B cell (primary cell): ENCODE measurements around the gene C19orf12. TPM values are rescaled to one million over a fixed set of nuclear protein-coding genes. Genes with fewer than 3 reads are reported as not detected.

ENCODE experiments used
- ATAC-seq: fragments of 200-7000 bp; cut with Tn5 transposase; one replicate; pipeline ENCODE4 v1.10.0; 2021; ENCODE audit warnings: low read depth, mild to moderate bottlenecking, moderate number of reproducible peaks, moderate library complexity
- CTCF ChIA-PET: fragments of 350-600 bp; sonication (Branson Sonifier 250); formaldehyde crosslinking; loops from one replicate; lab custom pipeline; 2021; ENCODE audit warnings: antibody characterized with exemption, inconsistent platforms; lab: Charles Lee
- POLR2A ChIA-PET: fragments of 350-600 bp; sonication (Branson Sonifier 250); formaldehyde crosslinking; loops from one replicate; lab custom pipeline; 2021; ENCODE audit warnings: antibody characterized with exemption; lab: Charles Lee
- DNase-seq: peaks from one replicate; pipeline ENCODE4 v3.0.0; 2013
- H2AFZ ChIP-seq: 2 replicates; pipeline ENCODE4 v1.6.1; 2012; ENCODE audit warnings: mild to moderate bottlenecking, low read depth, low read length; ENCODE audit not compliant: insufficient read depth, poor library complexity, severe bottlenecking
- H3K27ac ChIP-seq, 2 donors: 1 replicate in 1 of 2; 2 replicates in 1 of 2; pipeline ENCODE4 v1.5.1; 2012 to 2013; ENCODE audit warnings: low read length in 2 of 2, mild to moderate bottlenecking in 2 of 2, moderate library complexity in 1 of 2
- H3K27me3 ChIP-seq, 4 experiments: fragments of 200-600 bp in 1 of 4; sonication (generic) in 1 of 4; replicated peaks in 1 of 4; 1 replicate in 2 of 4; 2 replicates in 2 of 4; pipeline versions ENCODE4 v1.6.1 to v1.7.0; 2013 to 2016; ENCODE audit warnings: low read length in 3 of 4, mild to moderate bottlenecking in 2 of 4, mixed read lengths in 1 of 4, moderate library complexity in 1 of 4; ENCODE audit not compliant: insufficient read depth in 4 of 4, control insufficient read depth in 3 of 4; ENCODE audit errors: control extremely low read depth in 1 of 4
- H3K36me3 ChIP-seq, 2 experiments: replicated peaks in 1 of 2; 1 replicate in 1 of 2; 2 replicates in 1 of 2; pipeline versions ENCODE4 v1.6.1 to v1.7.1; 2013; ENCODE audit warnings: low read length in 1 of 2; ENCODE audit not compliant: insufficient read depth in 2 of 2, control insufficient read depth in 1 of 2; ENCODE audit errors: control extremely low read depth in 1 of 2, extremely low read depth in 1 of 2
- H3K4me1 ChIP-seq, 2 donors: fragments of 200-600 bp in 1 of 2; sonication (generic) in 1 of 2; 1 replicate in 1 of 2; 2 replicates in 1 of 2; pipeline versions ENCODE4 v1.5.1 to v1.6.1; 2013 to 2017; ENCODE audit warnings: low read length in 2 of 2; ENCODE audit not compliant: control insufficient read depth in 2 of 2, insufficient read depth in 2 of 2
- H3K4me2 ChIP-seq: replicated peaks from 2 replicates; pipeline ENCODE3; 2012; ENCODE audit warnings: mild to moderate bottlenecking, low read depth, low read length; ENCODE audit not compliant: poor library complexity, severe bottlenecking
- H3K4me3 ChIP-seq, 5 experiments: fragments of 200-600 bp in 1 of 5; sonication (generic) in 1 of 5; 1 replicate in 3 of 5; 2 replicates in 2 of 5; pipeline versions ENCODE4 v1.5.1 to v1.7.0; 2011 to 2016; ENCODE audit warnings: low read length in 4 of 5, mild to moderate bottlenecking in 4 of 5, low read depth in 2 of 5, control low read depth in 1 of 5, moderate library complexity in 1 of 5; ENCODE audit not compliant: insufficient read depth in 1 of 5; ENCODE audit errors: control extremely low read depth in 1 of 5, extremely low read depth in 1 of 5
- H3K79me2 ChIP-seq: fragments of 200-600 bp; sonication (generic); one replicate; pipeline ENCODE4 v1.6.0; 2016; ENCODE audit warnings: low read length; ENCODE audit not compliant: control insufficient read depth, insufficient read depth
- H3K9ac ChIP-seq: fragments of 200-600 bp; sonication (generic); 2 replicates; pipeline ENCODE4 v1.6.1; 2017; ENCODE audit warnings: mild to moderate bottlenecking, low read length, moderate library complexity
- H3K9me3 ChIP-seq, 3 donors: one replicate each; pipeline versions ENCODE4 v1.6.1 to v1.7.1; 2013; ENCODE audit warnings: low read length in 2 of 3; ENCODE audit not compliant: control insufficient read depth in 2 of 3, insufficient read depth in 1 of 3; ENCODE audit errors: control extremely low read depth in 1 of 3
- H4K20me1 ChIP-seq: 2 replicates; pipeline ENCODE4 v1.6.0; 2012; ENCODE audit warnings: mild to moderate bottlenecking, low read length; ENCODE audit not compliant: insufficient read depth, control insufficient read depth, poor library complexity, severe bottlenecking
- H3K27ac Mint-ChIP-seq: one replicate; pipeline ENCODE4 v1.8.0; 2021; ENCODE audit warnings: mixed read lengths
- H3K27me3 Mint-ChIP-seq: one replicate; pipeline ENCODE4 v1.8.0; 2021; ENCODE audit warnings: mixed read lengths
- H3K4me1 Mint-ChIP-seq: one replicate; pipeline ENCODE4 v1.8.0; 2021; ENCODE audit warnings: mixed read lengths
- H3K4me3 Mint-ChIP-seq: one replicate; pipeline ENCODE4 v1.8.0; 2021; ENCODE audit warnings: mixed read lengths
- H3K9me3 Mint-ChIP-seq: one replicate; pipeline ENCODE4 v1.8.0; 2022; ENCODE audit warnings: mixed read lengths; ENCODE audit not compliant: insufficient read depth
- EZH2 ChIP-seq: IDR thresholded peaks from 2 replicates; pipeline ENCODE4 v1.6.1; 2012; ENCODE audit warnings: borderline replicate concordance, low read depth, mild to moderate bottlenecking, moderate library complexity, low read length; ENCODE audit not compliant: insufficient read depth, poor library complexity, severe bottlenecking
- WGBS: methylation state at CpG from one replicate; pipeline ENCODE4 v1.1.5; 2013; ENCODE audit warnings: missing lambda C conversion rate; ENCODE audit not compliant: insufficient coverage; 5-methylcytosine and 5-hydroxymethylcytosine counted together
- intact Hi-C: fragments of 100-400 bp; cut with micrococcal nuclease; formaldehyde crosslinking; loops from one replicate; pipeline ENCODE4 v1.10.0; 2022
- polyA plus RNA-seq: library from polyadenylated mRNA; depleted of rRNA; stranded (reverse); fragments of >200 nt; gene quantifications from 2 replicates; pipeline ENCODE4 v1.2.3, GENCODE V29; 2012
- total RNA-seq, 2 donors: library from RNA; stranded (reverse); fragments of 120-200 nt in 1 of 2; gene quantifications; 1 replicate in 1 of 2; 2 replicates in 1 of 2; pipeline versions ENCODE4 v1.2.3 to v1.2.4, GENCODE V29; 2013 to 2022
- TF ChIP-seq, protein P1 (sequence below): fragments of 200-600 bp; IDR thresholded peaks from one replicate; pipeline ENCODE4 v1.8.0; 2022; ENCODE audit warnings: antibody characterized with exemption, mild to moderate bottlenecking

C19orf12 gene
- total and polyA plus RNA-seq, 2 donors (not counting 1 experiment from before 2014, with no cell fraction given), result 12.6 to 29.4 TPM

DNA sequence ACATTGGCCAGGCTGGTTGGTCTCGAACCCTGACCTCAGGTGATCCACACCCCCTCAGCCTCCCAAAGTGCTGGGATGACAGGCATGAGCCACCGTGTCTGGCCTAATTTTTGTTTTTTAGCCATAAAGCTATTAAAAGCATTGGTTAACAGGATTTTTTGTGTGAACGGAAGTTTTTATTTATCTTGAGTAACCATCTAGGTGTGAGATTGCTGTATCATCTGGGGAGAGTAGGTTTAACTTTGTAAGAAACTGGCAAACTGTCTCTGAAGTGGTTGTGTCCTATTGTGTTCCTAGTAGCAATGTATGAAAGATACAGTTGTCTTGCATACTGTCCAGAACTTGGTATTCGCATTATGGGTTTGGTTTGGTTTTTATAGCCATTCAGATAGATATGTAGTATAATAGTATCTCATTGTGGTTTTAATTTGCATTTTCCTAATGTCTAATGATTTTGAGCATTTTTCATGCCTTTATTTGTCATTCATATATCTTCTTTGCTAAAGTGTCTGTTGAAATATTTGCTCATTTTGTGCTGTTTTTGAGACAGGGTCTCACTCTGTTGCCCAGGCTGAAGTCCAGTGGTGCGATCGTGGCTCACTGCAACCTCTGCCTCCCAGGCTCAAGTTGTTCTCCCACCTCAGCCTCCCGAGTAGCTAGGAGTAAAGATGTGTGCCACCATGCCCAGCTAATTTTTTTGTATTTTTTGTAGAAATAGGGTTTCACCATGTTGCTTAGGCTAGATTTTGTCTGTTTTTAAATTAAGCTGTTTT lies 63.3 kb downstream of the C19orf12 start:
- no peaks in the 10 kb centered on the region for H3K4me1 ChIP-seq
- no peak overlapping the region for H3K4me3 ChIP-seq
- Mint-ChIP-seq H3K27me3 (peaks cover 32% of the 10 kb centered on the region), H3K4me1 (no peaks in the 10 kb centered on the region), H3K27ac (no peak overlapping the region), H3K9me3 (no peaks in the 10 kb centered on the region), H3K4me3 (no peak overlapping the region)
- no peak overlapping the region for H3K9ac ChIP-seq
- H3K27ac ChIP-seq, result no peak overlapping the region
- DNase-seq (no peak), ATAC-seq (no peak)
- H3K36me3 ChIP-seq, result no peaks in the 10 kb centered on the region
- POLR2A ChIA-PET, result no interaction called here
- no peaks in the 10 kb centered on the region for H4K20me1 ChIP-seq
- no peak overlapping the region for H3K4me2 ChIP-seq
- CTCF ChIA-PET, result no interaction called here
- TF ChIP-seq EZH2, result no peak
- H2AFZ ChIP-seq, result no peak overlapping the region
- intact Hi-C loops, result no loop called here
- 62% methylated on average over 2 of the region's 7 CpGs for WGBS
- H3K79me2 ChIP-seq, result no peaks in the 10 kb centered on the region
- H3K27me3 ChIP-seq, result peaks cover 0 to 2% (median 0%) of the 10 kb centered on the region in 4 experiments
- peaks cover 0 to 1% (median 0%) of the 10 kb centered on the region in 3 donors for H3K9me3 ChIP-seq

DNA sequence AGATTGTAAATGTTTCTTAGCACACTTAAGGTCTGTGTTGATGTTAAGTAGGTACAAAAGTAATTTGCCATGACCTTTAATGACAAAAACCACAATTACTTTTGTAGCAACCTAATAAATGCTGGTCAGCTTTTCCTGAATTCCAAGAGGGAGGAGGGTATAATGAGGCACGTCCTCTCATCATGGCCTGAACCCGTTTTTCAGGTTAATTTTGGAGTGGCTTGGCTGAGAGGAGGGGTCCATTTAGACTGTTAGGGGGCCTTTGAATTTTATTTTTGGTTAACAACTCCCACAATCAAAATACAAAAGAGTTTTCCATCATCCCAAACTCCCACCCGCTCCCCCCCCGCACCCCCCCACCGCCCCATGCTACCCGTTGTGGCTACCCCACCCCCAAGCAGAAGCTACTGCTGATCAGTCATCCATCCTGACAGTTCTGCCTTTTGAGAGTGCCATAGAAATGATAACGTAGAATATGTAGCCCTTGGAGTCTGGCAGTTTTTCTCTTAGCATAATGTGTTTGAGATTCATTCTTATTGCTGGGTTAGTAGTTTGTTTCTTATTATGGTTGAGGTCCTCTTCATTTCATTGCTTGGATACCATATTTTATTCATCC lies 64.2 kb downstream of the C19orf12 start:
- no peak overlapping the region for H3K27ac Mint-ChIP-seq
- H3K4me3 Mint-ChIP-seq, result no peak overlapping the region
- no CpG with 5 or more reads among the region's 7 CpGs for WGBS
- Histone ChIP-seq H3K9ac (no peak overlapping the region), H3K4me1 (no peaks in the 10 kb centered on the region), H3K4me2 (no peak overlapping the region), H4K20me1 (no peaks in the 10 kb centered on the region), H3K4me3 (no peak overlapping the region), H3K79me2 (no peaks in the 10 kb centered on the region), H2AFZ (no peak overlapping the region), H3K9me3 (peaks cover 0 to 1% (median 0%) of the 10 kb centered on the region in 3 donors), H3K27me3 (peaks cover 0 to 2% (median 0%) of the 10 kb centered on the region in 4 experiments), H3K36me3 (no peaks in the 10 kb centered on the region), H3K27ac (no peak overlapping the region)
- intact Hi-C loops, result no loop called here
- POLR2A ChIA-PET, result no interaction called here
- no peaks in the 10 kb centered on the region for H3K9me3 Mint-ChIP-seq
- CTCF ChIA-PET, result no interaction called here
- no peak for DNase-seq
- no peak for ATAC-seq
- TF ChIP-seq, protein P1, sequence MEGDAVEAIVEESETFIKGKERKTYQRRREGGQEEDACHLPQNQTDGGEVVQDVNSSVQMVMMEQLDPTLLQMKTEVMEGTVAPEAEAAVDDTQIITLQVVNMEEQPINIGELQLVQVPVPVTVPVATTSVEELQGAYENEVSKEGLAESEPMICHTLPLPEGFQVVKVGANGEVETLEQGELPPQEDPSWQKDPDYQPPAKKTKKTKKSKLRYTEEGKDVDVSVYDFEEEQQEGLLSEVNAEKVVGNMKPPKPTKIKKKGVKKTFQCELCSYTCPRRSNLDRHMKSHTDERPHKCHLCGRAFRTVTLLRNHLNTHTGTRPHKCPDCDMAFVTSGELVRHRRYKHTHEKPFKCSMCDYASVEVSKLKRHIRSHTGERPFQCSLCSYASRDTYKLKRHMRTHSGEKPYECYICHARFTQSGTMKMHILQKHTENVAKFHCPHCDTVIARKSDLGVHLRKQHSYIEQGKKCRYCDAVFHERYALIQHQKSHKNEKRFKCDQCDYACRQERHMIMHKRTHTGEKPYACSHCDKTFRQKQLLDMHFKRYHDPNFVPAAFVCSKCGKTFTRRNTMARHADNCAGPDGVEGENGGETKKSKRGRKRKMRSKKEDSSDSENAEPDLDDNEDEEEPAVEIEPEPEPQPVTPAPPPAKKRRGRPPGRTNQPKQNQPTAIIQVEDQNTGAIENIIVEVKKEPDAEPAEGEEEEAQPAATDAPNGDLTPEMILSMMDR, result no peak
- no peak for TF ChIP-seq EZH2
- peaks cover 37% of the 10 kb centered on the region for H3K27me3 Mint-ChIP-seq
- H3K4me1 Mint-ChIP-seq, result peaks cover under 1% of the 10 kb centered on the region

Other genes starting within 250 kb of the C19orf12 start
- not detected in 2 replicates for gene VSTM2B, start 189.3 kb downstream of the C19orf12 start, total RNA-seq
- gene VSTM2B, start 189.3 kb downstream of the C19orf12 start, polyA plus RNA-seq, result not detected in 2 replicates
- gene POP4, start 109.0 kb downstream of the C19orf12 start, total RNA-seq, result 56.0 and 58.9 TPM in 2 replicates
- gene POP4, start 109.0 kb downstream of the C19orf12 start, polyA plus RNA-seq, result 61.2 and 80.9 TPM in 2 replicates
- gene PLEKHF1, start 49.8 kb downstream of the C19orf12 start, total RNA-seq, result 5.5 and 6.4 TPM in 2 replicates
- 9.8 and 10.9 TPM in 2 replicates for gene PLEKHF1, start 49.8 kb downstream of the C19orf12 start, polyA plus RNA-seq
- gene CCNE1, start 96.7 kb upstream of the C19orf12 start, total RNA-seq, result 2.5 and 3.1 TPM in 2 replicates
- 2.8 and 7.6 TPM in 2 replicates for gene CCNE1, start 96.7 kb upstream of the C19orf12 start, polyA plus RNA-seq
- gene URI1, start 227.0 kb upstream of the C19orf12 start, total RNA-seq, result 54.2 and 58.0 TPM in 2 replicates
- 21.3 and 32.8 TPM in 2 replicates for gene URI1, start 227.0 kb upstream of the C19orf12 start, polyA plus RNA-seq